TTC549 (cell line): Measurements from ENCODE around the gene CENPP.

ENCODE experiments used
- FAIRE-seq: peaks from 2 replicates; lab custom pipeline; 2012; peaks lifted over from hg19 to GRCh38; lab: Jason Lieb, UNC

The CENPP gene

GRCh38 chr9:92508018-92508820 is 182.5 kb downstream of the CENPP start:
- no peak for FAIRE-seq

- FAIRE-seq: no peak
These were observed 183.3 kb downstream of the CENPP start for GRCh38 chr9:92509050-92509449.

- no peak for FAIRE-seq
These were observed 185.0 kb downstream of the CENPP start for GRCh38 chr9:92510747-92511146.

GRCh38 chr9:92512622-92513021 is 186.9 kb downstream of the CENPP start:
- no peak for FAIRE-seq

GRCh38 chr9:92513349-92513748 is 187.6 kb downstream of the CENPP start:
- no peak for FAIRE-seq

- FAIRE-seq: no peak
These were observed 188.9 kb downstream of the CENPP start for GRCh38 chr9:92514635-92515034.

GRCh38 chr9:92516521-92516920 is 190.8 kb downstream of the CENPP start:
- no peak for FAIRE-seq

GRCh38 chr9:92517046-92517445 is 191.3 kb downstream of the CENPP start:
- FAIRE-seq: no peak

GRCh38 chr9:92518199-92518598 is 192.4 kb downstream of the CENPP start:
- no peak for FAIRE-seq

- no peak for FAIRE-seq
These were observed 195.1 kb downstream of the CENPP start for GRCh38 chr9:92520837-92521236.

- no peak for FAIRE-seq
These were observed 197.5 kb downstream of the CENPP start for GRCh38 chr9:92522983-92523970.

GRCh38 chr9:92524881-92525280 is 199.1 kb downstream of the CENPP start:
- FAIRE-seq: no peak

- FAIRE-seq: no peak
These were observed 199.6 kb downstream of the CENPP start for GRCh38 chr9:92525306-92525705.

- FAIRE-seq: no peak
These were observed 201.6 kb downstream of the CENPP start for GRCh38 chr9:92527291-92527828.

GRCh38 chr9:92527832-92528521 is 202.2 kb downstream of the CENPP start:
- FAIRE-seq: no peak

GRCh38 chr9:92528522-92528849 is 202.7 kb downstream of the CENPP start:
- no peak for FAIRE-seq

- no peak for FAIRE-seq
These were observed 203.4 kb downstream of the CENPP start for GRCh38 chr9:92529124-92529523.

GRCh38 chr9:92530893-92531292 is 205.1 kb downstream of the CENPP start:
- no peak for FAIRE-seq

GRCh38 chr9:92534204-92534603 is 208.5 kb downstream of the CENPP start:
- no peak for FAIRE-seq

- no peak for FAIRE-seq
These were observed 208.9 kb downstream of the CENPP start for GRCh38 chr9:92534674-92535073.

GRCh38 chr9:92535940-92536850 is 210.4 kb downstream of the CENPP start, which contains the start of gene ECM2:
Gene ECM2 (minus strand): TSS chr9:92535990. CDS start chr9:92522866, 13,124 bp downstream.
- no peak for FAIRE-seq
